SU-DHL-6 (cell line): Measurements from ENCODE around the gene FTL.

Source experiments
- CTCF ChIP-seq: fragments of 200-600 bp; sonication (generic); IDR thresholded peaks from one replicate; pipeline ENCODE4 v1.5.1; 2017; ENCODE audit warnings: antibody characterized with exemption, mild to moderate bottlenecking, low read length, moderate library complexity; ENCODE audit not compliant: insufficient read depth, poor library complexity, severe bottlenecking
- EZH2phosphoT487 ChIP-seq: fragments of 200-600 bp; sonication (generic), shearing (Covaris generic); conservative IDR thresholded peaks from 2 replicates; pipeline ENCODE4 v1.6.1; 2018; ENCODE audit warnings: mild to moderate bottlenecking, antibody characterized with exemption, low read length, moderate library complexity, mixed read lengths

- TF ChIP-seq CTCF (no peak), EZH2phosphoT487 (no peak)
Measured at GRCh38 chr19:49004964-49005614, 40.0 kb downstream of the FTL start.
